MM.1S (cell line): ENCODE results near the gene SLC9A3.

ENCODE experiments used
- DNase-seq: peaks from one replicate; pipeline ENCODE4 v3.0.0-alpha.2; 2015
- H2AFZ ChIP-seq: fragments of 300-600 bp; sonication (generic); 2 replicates; pipeline ENCODE4 v1.6.0; 2016; ENCODE audit warnings: antibody characterized with exemption, low read length
- H3F3A ChIP-seq: fragments of 300-600 bp; sonication (generic); 2 replicates; pipeline ENCODE4 v1.6.1; 2016; ENCODE audit warnings: mild to moderate bottlenecking, antibody characterized with exemption, low read length, moderate library complexity, mixed read lengths; ENCODE audit not compliant: insufficient read depth
- H3K27ac ChIP-seq: fragments of 300-600 bp; sonication (generic); 2 replicates; pipeline ENCODE4 v1.5.1; 2016; ENCODE audit warnings: mild to moderate bottlenecking, low read length
- H3K27me3 ChIP-seq: fragments of 300-600 bp; sonication (generic); replicated peaks from 2 replicates; pipeline ENCODE4 v1.6.0; 2016; ENCODE audit warnings: low read length; ENCODE audit not compliant: insufficient read depth
- H3K36me3 ChIP-seq: fragments of 300-600 bp; sonication (generic); replicated peaks from 2 replicates; pipeline ENCODE4 v1.6.1; 2016; ENCODE audit warnings: mild to moderate bottlenecking, low read length, mixed read lengths; ENCODE audit not compliant: insufficient read depth
- H3K4me1 ChIP-seq: fragments of 300-600 bp; sonication (generic); 2 replicates; pipeline ENCODE4 v1.6.1; 2016; ENCODE audit warnings: low read length, mixed read lengths
- H3K4me2 ChIP-seq: fragments of 300-600 bp; sonication (generic); 2 replicates; pipeline ENCODE4 v1.6.0; 2016; ENCODE audit warnings: low read depth, low read length
- H3K4me3 ChIP-seq: fragments of 300-600 bp; sonication (generic); 2 replicates; pipeline ENCODE4 v1.5.1; 2016; ENCODE audit warnings: low read length, mixed read lengths
- H3K79me2 ChIP-seq: fragments of 300-600 bp; sonication (generic); 2 replicates; pipeline ENCODE4 v1.6.1; 2016; ENCODE audit warnings: mixed run types, low read length, mixed read lengths
- H3K9ac ChIP-seq: fragments of 300-600 bp; sonication (generic); 2 replicates; pipeline ENCODE4 v1.6.1; 2016; ENCODE audit warnings: low read length, mixed read lengths
- H3K9me2 ChIP-seq: fragments of 300-600 bp; sonication (generic); replicated peaks from 2 replicates; pipeline ENCODE4 v1.6.1; 2016; ENCODE audit warnings: mild to moderate bottlenecking, low read length, mixed read lengths; ENCODE audit not compliant: insufficient read depth
- H3K9me3 ChIP-seq: fragments of 300-600 bp; sonication (generic); replicated peaks from 2 replicates; pipeline ENCODE4 v1.6.1; 2016; ENCODE audit warnings: mild to moderate bottlenecking, low read length, mixed read lengths; ENCODE audit not compliant: insufficient read depth
- H4K20me1 ChIP-seq: fragments of 300-600 bp; sonication (generic); 2 replicates; pipeline ENCODE4 v1.6.1; 2016; ENCODE audit warnings: mild to moderate bottlenecking, low read length, moderate library complexity, mixed read lengths; ENCODE audit not compliant: insufficient read depth
- CTCF ChIP-seq: fragments of 300-600 bp; sonication (generic); IDR thresholded peaks from 2 replicates; pipeline ENCODE4 v1.5.1; 2016; ENCODE audit warnings: antibody characterized with exemption, low read length, mixed read lengths
- EZH2 ChIP-seq: fragments of 300-600 bp; sonication (generic); optimal IDR thresholded peaks from 2 replicates; pipeline ENCODE3; 2017; ENCODE audit warnings: low read depth, mild to moderate bottlenecking, antibody characterized with exemption, low read length, mixed read lengths
- EZH2phosphoT487 ChIP-seq: fragments of 300-600 bp; sonication (generic); IDR thresholded peaks from 2 replicates; pipeline ENCODE4 v1.6.1; 2018; ENCODE audit warnings: antibody characterized with exemption, low read length

SLC9A3 gene

GRCh38 chr5:551406-551805 lies 27.2 kb upstream of the SLC9A3 start:
- H4K20me1 ChIP-seq: no peaks in the 10 kb centered on the region
- no peak overlapping the region for H3K9ac ChIP-seq
- H3K9me3 ChIP-seq: no peaks in the 10 kb centered on the region
- H3K27ac ChIP-seq: no peak overlapping the region
- H2AFZ ChIP-seq: no peak overlapping the region
- H3K4me3 ChIP-seq: no peak overlapping the region
- TF ChIP-seq EZH2phosphoT487: no peak
- TF ChIP-seq CTCF: no peak
- no peak for TF ChIP-seq EZH2
- no peaks in the 10 kb centered on the region for H3F3A ChIP-seq
- H3K4me2 ChIP-seq: no peak overlapping the region
- H3K36me3 ChIP-seq: no peaks in the 10 kb centered on the region
- DNase-seq: no peak
- no peaks in the 10 kb centered on the region for H3K4me1 ChIP-seq
- peaks cover 16% of the 10 kb centered on the region for H3K27me3 ChIP-seq
- no peaks in the 10 kb centered on the region for H3K79me2 ChIP-seq
- no peaks in the 10 kb centered on the region for H3K9me2 ChIP-seq

DNA sequence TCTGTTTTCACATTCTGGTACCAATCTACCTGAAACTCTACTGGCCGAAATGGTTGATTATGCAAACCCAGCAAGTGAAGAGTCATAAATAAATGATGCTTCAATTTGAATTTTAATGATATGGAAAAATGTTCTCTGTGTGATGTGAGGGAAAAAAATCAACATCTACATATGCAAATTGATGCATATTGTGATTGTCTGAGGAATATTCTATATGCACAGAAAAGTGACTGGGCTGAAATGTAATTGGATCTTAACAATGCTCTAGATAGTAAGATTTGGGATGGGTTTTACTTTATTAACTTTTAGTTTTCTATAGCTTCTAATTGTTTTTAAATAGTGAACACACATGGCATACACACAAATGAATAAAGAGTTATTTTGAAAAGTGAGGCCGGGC lies 25.0 kb upstream of the SLC9A3 start:
- H3K4me2 ChIP-seq: no peak overlapping the region
- peaks cover 16% of the 10 kb centered on the region for H3K27me3 ChIP-seq
- H4K20me1 ChIP-seq: no peaks in the 10 kb centered on the region
- no peak overlapping the region for H3K4me3 ChIP-seq
- no peak for TF ChIP-seq EZH2phosphoT487
- TF ChIP-seq EZH2: no peak
- TF ChIP-seq CTCF: no peak
- H3F3A ChIP-seq: no peaks in the 10 kb centered on the region
- no peaks in the 10 kb centered on the region for H3K9me3 ChIP-seq
- no peaks in the 10 kb centered on the region for H3K36me3 ChIP-seq
- no peaks in the 10 kb centered on the region for H3K79me2 ChIP-seq
- H3K9me2 ChIP-seq: no peaks in the 10 kb centered on the region
- peaks cover 4% of the 10 kb centered on the region for H3K4me1 ChIP-seq
- no peak overlapping the region for H2AFZ ChIP-seq
- no peak for DNase-seq
- H3K27ac ChIP-seq: no peak overlapping the region
- H3K9ac ChIP-seq: no peak overlapping the region

GRCh38 chr5:548256-548655 lies 24.0 kb upstream of the SLC9A3 start:
- Histone ChIP-seq H3K4me3 (no peak overlapping the region), H3K4me1 (peaks cover 12% of the 10 kb centered on the region), H3K27ac (no peak overlapping the region), H2AFZ (no peak overlapping the region), H3K27me3 (peaks cover 11% of the 10 kb centered on the region), H3K4me2 (no peak overlapping the region), H4K20me1 (no peaks in the 10 kb centered on the region), H3K36me3 (no peaks in the 10 kb centered on the region), H3K9me2 (no peaks in the 10 kb centered on the region), H3K9me3 (no peaks in the 10 kb centered on the region), H3K79me2 (no peaks in the 10 kb centered on the region), H3F3A (no peaks in the 10 kb centered on the region), H3K9ac (no peak overlapping the region)
- no peak for DNase-seq
- TF ChIP-seq CTCF: no peak
- TF ChIP-seq EZH2phosphoT487: no peak
- no peak for TF ChIP-seq EZH2
